ENCODE results near the gene NACC2. TPM values are rescaled to one million over a fixed set of nuclear protein-coding genes. Genes with fewer than 3 reads are reported as not detected.

NACC2 gene
- total and polyA plus RNA-seq, 9 of the 15 experiments (the other 6 are each of a cell fraction or from before 2014, with no cell fraction given) = 0.70 to 25.1 (median 5.6) TPM

DNA sequence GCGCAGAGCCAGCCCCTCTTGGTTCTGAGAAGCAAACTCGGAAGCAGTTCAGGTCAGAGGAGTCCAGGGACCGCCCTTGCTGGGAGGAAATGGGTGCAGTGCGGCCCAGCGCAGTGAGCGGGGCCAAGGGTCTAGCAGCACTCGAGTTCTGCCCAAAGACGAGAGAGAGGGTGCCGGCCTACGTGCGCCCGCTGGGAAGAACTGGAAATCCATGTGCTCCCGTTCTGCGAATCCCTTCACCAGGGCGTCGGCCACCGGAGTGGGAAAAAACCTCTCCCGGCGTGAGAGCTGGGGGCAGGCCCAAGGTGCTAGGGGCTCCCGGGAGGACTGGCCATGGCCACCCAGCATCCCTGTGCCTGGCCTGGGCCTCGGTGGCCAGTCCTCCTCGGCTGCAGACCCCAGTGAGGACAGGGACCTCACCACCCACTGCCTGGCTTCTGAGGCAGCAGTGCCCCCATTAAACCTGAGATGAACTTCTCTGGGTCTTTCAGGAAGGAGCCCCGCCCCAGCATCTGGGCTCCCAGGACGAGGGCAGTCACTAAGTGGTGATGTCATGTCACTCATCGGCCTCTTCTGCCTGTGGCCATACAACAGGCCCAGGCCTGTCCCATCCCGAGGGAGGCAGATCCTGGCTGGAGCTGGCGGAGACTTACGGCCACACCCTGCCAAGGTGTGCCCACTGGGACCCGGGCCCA is 13.0 kb upstream of the NACC2 start (continued):
- TF ChIP-seq NR2C2 (CRISPR knock-in tag; IDR thresholded peaks at IDR 0.05) = no peak
- peak; percentile 70 for TF ChIP-seq NR2C2 (tag; IDR thresholded peaks at IDR 0.05)
- TF ChIP-seq SETDB1 (IDR thresholded peaks at IDR 0.05; ENCODE audit: low read length) = no peak
- TF ChIP-seq ZBTB1 (CRISPR knock-in tag; IDR thresholded peaks at IDR 0.05; ENCODE audit: borderline replicate concordance, low read depth) = no peak
- no peak for TF ChIP-seq CBFB (CRISPR knock-in tag; IDR thresholded peaks at IDR 0.05)
- TF ChIP-seq NFATC3 (IDR thresholded peaks at IDR 0.05) = no peak
- TF ChIP-seq TFAP4 (CRISPR knock-in tag; IDR thresholded peaks at IDR 0.05; ENCODE audit: borderline replicate concordance) = no peak
- TF ChIP-seq MBD2 (IDR thresholded peaks at IDR 0.05; ENCODE audit: borderline replicate concordance, low read depth) = no peak
- TF ChIP-seq ZBTB12 (CRISPR knock-in tag; IDR thresholded peaks at IDR 0.05) = no peak
- TF ChIP-seq ZFX (CRISPR knock-in tag; IDR thresholded peaks at IDR 0.05) = peak; percentile 39
- TF ChIP-seq SMARCC2 (IDR thresholded peaks at IDR 0.05; ENCODE audit: low read depth) = no peak
- TF ChIP-seq NFIC (IDR thresholded peaks at IDR 0.05) = no peak
- no peak for TF ChIP-seq ZNF717 (CRISPR knock-in tag; IDR thresholded peaks at IDR 0.05)
- TF ChIP-seq ATF1 (CRISPR knock-in tag; IDR thresholded peaks at IDR 0.05) = no peak
- TF ChIP-seq ATF1 (tag; IDR thresholded peaks at IDR 0.05) = 0 out of 2 replicates have a peak, but pooled peaks have one; percentile 21
- no peak for TF ChIP-seq RBM22 (IDR thresholded peaks at IDR 0.05; ENCODE audit: low read depth, low read length, poor library complexity, severe bottlenecking)
- TF ChIP-seq TCF7 (IDR thresholded peaks at IDR 0.05; ENCODE audit: borderline replicate concordance) = no peak
- TF ChIP-seq ZBTB43 (CRISPR knock-in tag; IDR thresholded peaks at IDR 0.05) = no peak
- no peak for TF ChIP-seq TCF3 (CRISPR knock-in tag; IDR thresholded peaks at IDR 0.05)
- no peak for TF ChIP-seq KDM1A (IDR thresholded peaks at IDR 0.05)
- TF ChIP-seq SOX6 (IDR thresholded peaks at IDR 0.05) = no peak
- no peak for TF ChIP-seq ZNF12 (CRISPR knock-in tag; IDR thresholded peaks at IDR 0.05)
- TF ChIP-seq CC2D1A (IDR thresholded peaks at IDR 0.05) = no peak
- no peak for TF ChIP-seq ZNF165 (CRISPR knock-in tag; IDR thresholded peaks at IDR 0.05; ENCODE audit: borderline replicate concordance)
- no peak for TF ChIP-seq ZNF311 (CRISPR knock-in tag; IDR thresholded peaks at IDR 0.05)
- no peak for TF ChIP-seq PRMT5 (CRISPR knock-in tag; IDR thresholded peaks at IDR 0.05)
- no peak for TF ChIP-seq XRCC3 (IDR thresholded peaks at IDR 0.05)
- TF ChIP-seq NCOA4 (IDR thresholded peaks at IDR 0.05; ENCODE audit: partially characterized antibody) = no peak
- no peak for TF ChIP-seq SRSF3 (IDR thresholded peaks at IDR 0.05; ENCODE audit: insufficient read depth, low read length)
- TF ChIP-seq JUNB (CRISPR knock-in tag; conservative IDR thresholded peaks at IDR 0.05) = no peak
- TF ChIP-seq PRPF4 (IDR thresholded peaks at IDR 0.05; ENCODE audit: insufficient read depth, low read depth, low read length, poor library complexity, severe bottlenecking) = no peak

Measured in K562 (cell line).